ENCODE measurements around the gene ANXA2.
A peak's percentile ranks its signal among the peaks of the same experiment; 100 is the strongest.
"Not testable (repeated sequence)": the region's sequence is repeated elsewhere in the genome, so short reads cannot be mapped to it uniquely, and the experiment has no call there.

ANXA2 gene

DNA sequence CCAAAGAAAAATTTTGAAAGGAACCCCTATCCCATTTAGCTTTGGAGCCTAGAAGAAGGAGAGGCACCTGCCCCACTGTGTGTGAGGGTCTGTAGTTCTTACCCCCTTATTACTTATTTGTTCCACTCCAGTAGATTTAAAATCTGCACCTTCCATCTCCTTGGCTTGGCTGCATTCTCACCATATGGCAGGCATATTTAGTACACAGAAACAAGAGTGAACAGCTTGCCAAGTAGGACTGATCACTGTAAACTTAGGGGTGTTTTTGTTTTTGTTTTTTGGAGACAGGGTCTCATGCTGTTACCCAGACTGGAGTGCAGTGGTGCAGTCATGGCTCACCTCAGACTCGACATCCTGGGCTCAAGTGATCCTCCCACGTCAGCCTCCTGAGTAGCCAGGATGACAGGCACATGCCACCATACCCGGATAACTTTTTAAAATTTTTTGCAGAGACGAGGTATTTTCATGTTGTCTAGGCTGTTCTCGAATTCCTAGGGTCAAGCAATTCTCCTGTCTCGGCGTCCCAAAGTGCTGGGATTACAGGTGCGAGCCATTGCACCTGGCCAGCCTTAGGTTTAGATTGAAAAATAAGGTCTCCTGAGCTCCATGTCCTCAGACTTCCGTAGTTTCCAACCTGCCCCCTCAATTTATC is 14.1 kb upstream of the ANXA2 start:
- Histone ChIP-seq H3K9ac (ENCODE audit: low read depth in 1 of 2, low read length in 2 of 2) (no peak overlapping the region), H3K36me3 (ENCODE audit: control insufficient read depth in 1 of 2, insufficient read depth in 2 of 2, low read length in 2 of 2) (no peaks in the 10 kb centered on the region), H3K27me3 (ENCODE audit: control insufficient read depth in 1 of 2, insufficient read depth in 2 of 2, low read length in 2 of 2) (no peaks in the 10 kb centered on the region), H3K4me1 (ENCODE audit: control insufficient read depth in 1 of 2, insufficient read depth in 2 of 2, low read length in 2 of 2) (peaks cover 14 to 30% of the 10 kb centered on the region in 2 donors), H3K9me3 (ENCODE audit: control insufficient read depth in 1 of 2, low read length in 2 of 2) (no peaks in the 10 kb centered on the region), H3K27ac (ENCODE audit: low read depth, low read length) (no peak overlapping the region), H3K4me3 (ENCODE audit: low read depth in 1 of 2, low read length in 2 of 2) (no peak overlapping the region)

DNA sequence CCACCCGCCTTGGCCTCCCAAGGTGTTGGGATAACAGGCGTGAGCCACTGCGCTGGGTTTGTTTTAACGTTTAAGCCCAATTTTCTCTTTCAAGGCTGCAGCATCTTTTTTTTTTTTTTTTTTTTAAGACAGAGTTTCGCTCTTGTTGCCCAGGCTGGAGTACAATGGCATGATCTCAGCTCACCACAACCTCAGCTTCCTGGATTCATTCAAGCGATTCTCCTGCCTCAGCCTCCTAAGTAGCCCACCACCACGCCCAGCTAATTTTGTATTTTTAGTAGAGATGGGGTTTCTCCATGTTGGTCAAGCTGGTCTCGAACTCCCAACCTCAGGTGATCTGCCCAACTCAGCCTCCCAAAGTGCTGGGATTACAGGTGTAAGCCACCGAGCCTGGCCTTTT is 12.6 kb upstream of the ANXA2 start:
- peaks cover 14 to 30% of the 10 kb centered on the region in 2 donors for H3K4me1 ChIP-seq (ENCODE audit: control insufficient read depth in 1 of 2, insufficient read depth in 2 of 2, low read length in 2 of 2)
- H3K27ac ChIP-seq (ENCODE audit: low read depth, low read length) = not testable (repeated sequence)

DNA sequence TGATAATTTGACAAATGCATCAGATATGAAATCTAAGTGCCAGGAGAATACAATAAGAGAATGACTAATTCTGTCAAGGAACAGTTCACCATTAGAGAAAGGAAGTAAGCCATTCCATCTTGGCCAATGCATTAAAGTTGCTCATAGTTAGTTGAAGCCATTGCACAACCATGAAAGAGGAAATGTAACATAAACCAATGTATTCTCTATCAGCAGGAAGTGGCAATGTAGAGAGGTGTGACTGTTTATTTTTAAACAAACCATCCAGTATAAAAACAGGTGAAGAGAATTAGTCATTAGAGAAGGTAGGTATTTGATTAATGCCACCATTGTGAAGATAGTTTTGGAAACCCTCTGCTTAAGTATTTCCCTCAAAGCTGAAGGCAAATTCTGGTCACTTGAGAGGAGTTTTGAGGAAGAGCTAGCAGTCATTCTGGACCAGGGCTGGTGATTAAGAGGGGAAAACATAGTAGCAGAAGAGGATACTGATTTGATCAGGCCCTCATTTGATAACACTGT is 10.7 kb upstream of the ANXA2 start:
- H3K27me3 ChIP-seq (ENCODE audit: control insufficient read depth in 1 of 2, insufficient read depth in 2 of 2, low read length in 2 of 2) = no peaks in the 10 kb centered on the region
- no peak overlapping the region for H3K4me3 ChIP-seq (ENCODE audit: low read depth in 1 of 2, low read length in 2 of 2)
- H3K9me3 ChIP-seq (ENCODE audit: control insufficient read depth in 1 of 2, low read length in 2 of 2) = no peaks in the 10 kb centered on the region
- H3K27ac ChIP-seq (ENCODE audit: low read depth, low read length) = no peak overlapping the region
- peaks cover 14 to 29% of the 10 kb centered on the region in 2 donors for H3K4me1 ChIP-seq (ENCODE audit: control insufficient read depth in 1 of 2, insufficient read depth in 2 of 2, low read length in 2 of 2)
- H3K9ac ChIP-seq (ENCODE audit: low read depth in 1 of 2, low read length in 2 of 2) = no peak overlapping the region
- no peaks in the 10 kb centered on the region for H3K36me3 ChIP-seq (ENCODE audit: control insufficient read depth in 1 of 2, insufficient read depth in 2 of 2, low read length in 2 of 2)

More for the DNA sequence above, 12.6 kb upstream of the ANXA2 start:
- not testable (repeated sequence) for H3K27me3 ChIP-seq (ENCODE audit: control insufficient read depth in 1 of 2, insufficient read depth in 2 of 2, low read length in 2 of 2); H3K4me3 ChIP-seq (ENCODE audit: low read depth in 1 of 2, low read length in 2 of 2); H3K9me3 ChIP-seq (ENCODE audit: control insufficient read depth in 1 of 2, low read length in 2 of 2); H3K36me3 ChIP-seq (ENCODE audit: control insufficient read depth in 1 of 2, insufficient read depth in 2 of 2, low read length in 2 of 2); H3K9ac ChIP-seq (ENCODE audit: low read depth in 1 of 2, low read length in 2 of 2)

DNA sequence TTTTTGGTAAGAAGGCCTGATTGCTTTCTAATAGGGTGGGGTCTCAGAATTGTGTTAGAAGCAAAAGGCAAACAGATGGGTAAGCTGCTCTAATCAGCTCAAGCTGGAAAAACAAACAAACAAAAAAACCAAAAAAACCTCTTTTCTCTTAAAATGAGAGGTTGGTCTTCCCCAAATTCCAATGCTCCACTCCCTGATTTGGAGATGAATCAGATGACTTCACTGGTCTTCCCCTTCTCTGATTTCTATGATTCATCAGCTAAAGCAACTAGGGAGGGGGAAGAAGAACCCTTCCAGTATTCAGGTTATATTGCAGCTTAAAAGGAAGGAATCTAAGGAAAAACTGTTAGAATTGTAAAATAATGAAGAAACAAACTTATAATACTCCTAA is 9.6 kb upstream of the ANXA2 start:
- no peaks in the 10 kb centered on the region for H3K9me3 ChIP-seq (ENCODE audit: control insufficient read depth in 1 of 2, low read length in 2 of 2)
- H3K27ac ChIP-seq (ENCODE audit: low read depth, low read length) = no peak overlapping the region
- H3K4me3 ChIP-seq (ENCODE audit: low read depth in 1 of 2, low read length in 2 of 2) = no peak overlapping the region
- no peak overlapping the region for H3K9ac ChIP-seq (ENCODE audit: low read depth in 1 of 2, low read length in 2 of 2)
- no peaks in the 10 kb centered on the region for H3K27me3 ChIP-seq (ENCODE audit: control insufficient read depth in 1 of 2, insufficient read depth in 2 of 2, low read length in 2 of 2)
- H3K4me1 ChIP-seq (ENCODE audit: control insufficient read depth in 1 of 2, insufficient read depth in 2 of 2, low read length in 2 of 2) = peaks cover 25 to 33% of the 10 kb centered on the region in 2 donors
- no peaks in the 10 kb centered on the region for H3K36me3 ChIP-seq (ENCODE audit: control insufficient read depth in 1 of 2, insufficient read depth in 2 of 2, low read length in 2 of 2)

DNA sequence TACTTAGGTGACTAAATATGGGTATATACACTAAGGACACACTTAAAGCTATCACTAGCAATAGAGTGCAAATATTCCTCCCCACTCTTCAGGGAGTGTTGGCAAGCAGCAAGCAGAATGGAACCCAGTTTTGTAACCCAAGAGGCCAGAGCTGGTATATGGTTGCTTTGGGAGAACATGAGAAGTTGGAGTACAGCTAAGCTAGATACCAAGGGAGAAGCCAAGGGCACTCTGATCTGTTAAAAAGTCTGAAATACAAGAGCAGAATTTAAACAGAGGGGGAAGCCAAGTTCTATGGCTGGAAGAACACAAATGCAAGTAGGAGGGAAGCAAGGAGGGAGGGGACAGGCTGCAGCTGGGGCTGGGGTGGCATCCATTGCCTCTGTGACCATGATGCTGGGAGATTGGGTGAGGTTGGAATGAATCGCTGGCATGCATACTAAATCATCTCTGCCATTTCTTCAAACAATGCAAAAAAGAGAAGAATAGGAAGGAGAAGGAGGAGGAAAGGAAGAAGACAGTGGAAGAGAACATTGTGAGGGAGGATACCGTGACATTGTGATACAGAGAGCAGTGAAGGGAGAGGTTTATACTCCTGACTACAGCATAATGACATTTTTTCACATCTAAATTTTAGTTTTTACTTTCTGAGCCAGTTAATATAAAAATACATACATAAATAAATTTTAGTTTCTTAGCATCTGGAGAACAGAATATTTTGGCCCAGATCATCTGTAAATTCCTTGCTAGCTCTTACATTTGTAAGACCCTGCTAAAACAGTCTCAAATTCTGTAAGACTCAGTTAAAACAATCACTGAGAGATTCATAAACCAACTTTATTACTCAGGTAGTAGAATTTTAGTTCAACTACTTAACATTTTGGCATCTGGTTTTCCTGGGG is 9.0 kb upstream of the ANXA2 start:
- Histone ChIP-seq H3K27me3 (ENCODE audit: control insufficient read depth in 1 of 2, insufficient read depth in 2 of 2, low read length in 2 of 2) (no peaks in the 10 kb centered on the region), H3K9ac (ENCODE audit: low read depth in 1 of 2, low read length in 2 of 2) (no peak overlapping the region), H3K4me3 (ENCODE audit: low read depth in 1 of 2, low read length in 2 of 2) (no peak overlapping the region), H3K9me3 (ENCODE audit: control insufficient read depth in 1 of 2, low read length in 2 of 2) (no peaks in the 10 kb centered on the region), H3K36me3 (ENCODE audit: control insufficient read depth in 1 of 2, insufficient read depth in 2 of 2, low read length in 2 of 2) (no peaks in the 10 kb centered on the region), H3K4me1 (ENCODE audit: control insufficient read depth in 1 of 2, insufficient read depth in 2 of 2, low read length in 2 of 2) (peaks cover 27 to 35% of the 10 kb centered on the region in 2 donors), H3K27ac (ENCODE audit: low read depth, low read length) (no peak overlapping the region)

DNA sequence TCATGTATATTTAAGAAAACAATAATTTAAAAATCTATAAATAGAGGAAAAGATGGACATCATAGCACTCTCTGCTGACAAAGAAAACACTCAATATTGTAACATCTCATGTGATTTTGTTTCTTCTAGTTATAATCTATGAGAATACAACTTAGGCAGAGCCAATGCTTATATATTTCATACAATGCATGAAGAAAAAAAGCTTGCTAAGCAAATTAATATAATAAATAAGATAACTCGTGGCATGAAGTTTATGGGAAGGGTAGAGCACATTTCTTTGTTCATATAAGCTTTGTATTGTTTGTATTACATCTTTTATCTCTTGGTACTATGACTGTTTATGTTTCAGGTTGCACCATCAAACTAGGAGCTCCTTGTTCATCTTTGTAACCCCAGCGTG is 7.6 kb upstream of the ANXA2 start:
- H3K4me3 ChIP-seq (ENCODE audit: low read depth in 1 of 2, low read length in 2 of 2) = no peak overlapping the region
- H3K9ac ChIP-seq (ENCODE audit: low read depth in 1 of 2, low read length in 2 of 2) = no peak overlapping the region
- no peaks in the 10 kb centered on the region for H3K36me3 ChIP-seq (ENCODE audit: control insufficient read depth in 1 of 2, insufficient read depth in 2 of 2, low read length in 2 of 2)
- no peak overlapping the region for H3K27ac ChIP-seq (ENCODE audit: low read depth, low read length)
- H3K9me3 ChIP-seq (ENCODE audit: control insufficient read depth in 1 of 2, low read length in 2 of 2) = no peaks in the 10 kb centered on the region
- peaks cover 27 to 35% of the 10 kb centered on the region in 2 donors for H3K4me1 ChIP-seq (ENCODE audit: control insufficient read depth in 1 of 2, insufficient read depth in 2 of 2, low read length in 2 of 2)
- no peaks in the 10 kb centered on the region for H3K27me3 ChIP-seq (ENCODE audit: control insufficient read depth in 1 of 2, insufficient read depth in 2 of 2, low read length in 2 of 2)

DNA sequence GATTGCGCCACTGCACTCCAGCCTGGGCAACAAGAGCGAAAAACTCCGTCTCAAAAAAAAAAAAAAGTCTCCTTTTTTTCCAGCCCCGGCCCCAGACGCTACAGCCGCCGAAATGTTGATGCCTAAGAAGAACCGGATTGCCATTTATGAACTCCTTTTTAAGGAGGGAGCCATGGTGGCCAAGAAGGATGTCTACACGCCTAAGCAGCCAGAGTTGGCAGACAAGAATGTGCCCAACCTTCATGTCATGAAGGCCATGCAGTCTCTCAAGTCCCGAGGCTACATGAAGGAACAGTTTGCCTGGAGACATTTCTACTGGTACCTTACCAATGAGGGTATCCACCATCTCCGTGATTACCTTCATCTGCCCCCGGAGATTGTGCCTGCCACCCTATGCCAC is 6.6 kb upstream of the ANXA2 start:
- H3K4me3 ChIP-seq (ENCODE audit: low read depth in 1 of 2, low read length in 2 of 2); H3K9me3 ChIP-seq (ENCODE audit: control insufficient read depth in 1 of 2, low read length in 2 of 2); H3K36me3 ChIP-seq (ENCODE audit: control insufficient read depth in 1 of 2, insufficient read depth in 2 of 2, low read length in 2 of 2); H3K27ac ChIP-seq (ENCODE audit: low read depth, low read length); H3K27me3 ChIP-seq (ENCODE audit: control insufficient read depth in 1 of 2, insufficient read depth in 2 of 2, low read length in 2 of 2); H3K9ac ChIP-seq (ENCODE audit: low read depth in 1 of 2, low read length in 2 of 2): not testable (repeated sequence)
- H3K4me1 ChIP-seq (ENCODE audit: control insufficient read depth in 1 of 2, insufficient read depth in 2 of 2, low read length in 2 of 2) = peaks cover 28 to 35% of the 10 kb centered on the region in 2 donors

DNA sequence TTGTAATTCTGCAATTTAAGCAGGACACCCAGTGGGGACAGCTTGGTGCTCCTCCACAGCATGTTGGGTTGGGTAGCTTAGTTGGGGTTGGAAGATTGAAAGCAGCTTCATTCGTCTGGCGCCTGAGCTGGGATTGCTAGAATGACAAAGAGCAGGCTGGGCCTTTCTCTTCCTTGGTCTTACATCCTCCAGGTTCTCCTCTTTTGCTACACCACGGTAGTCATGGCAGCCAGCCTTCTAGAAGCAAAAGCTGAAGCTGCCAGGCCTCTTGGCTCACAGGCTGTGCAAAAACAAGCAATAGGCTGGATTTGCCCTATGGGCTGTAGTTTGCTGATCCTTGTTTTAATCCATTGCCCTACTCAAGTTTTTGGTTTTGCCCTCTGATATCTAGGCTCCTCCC is 3.2 kb upstream of the ANXA2 start:
- Histone ChIP-seq H3K4me1 (ENCODE audit: control insufficient read depth in 1 of 2, insufficient read depth in 2 of 2, low read length in 2 of 2) (peaks cover 21 to 35% of the 10 kb centered on the region in 2 donors), H3K9me3 (ENCODE audit: control insufficient read depth in 1 of 2, low read length in 2 of 2) (no peaks in the 10 kb centered on the region), H3K4me3 (ENCODE audit: low read depth in 1 of 2, low read length in 2 of 2) (no peak overlapping the region), H3K9ac (ENCODE audit: low read depth in 1 of 2, low read length in 2 of 2) (no peak overlapping the region), H3K36me3 (ENCODE audit: control insufficient read depth in 1 of 2, insufficient read depth in 2 of 2, low read length in 2 of 2) (peaks cover 3% of the 10 kb centered on the region in 2 donors), H3K27ac (ENCODE audit: low read depth, low read length) (no peak overlapping the region), H3K27me3 (ENCODE audit: control insufficient read depth in 1 of 2, insufficient read depth in 2 of 2, low read length in 2 of 2) (no peaks in the 10 kb centered on the region)

DNA sequence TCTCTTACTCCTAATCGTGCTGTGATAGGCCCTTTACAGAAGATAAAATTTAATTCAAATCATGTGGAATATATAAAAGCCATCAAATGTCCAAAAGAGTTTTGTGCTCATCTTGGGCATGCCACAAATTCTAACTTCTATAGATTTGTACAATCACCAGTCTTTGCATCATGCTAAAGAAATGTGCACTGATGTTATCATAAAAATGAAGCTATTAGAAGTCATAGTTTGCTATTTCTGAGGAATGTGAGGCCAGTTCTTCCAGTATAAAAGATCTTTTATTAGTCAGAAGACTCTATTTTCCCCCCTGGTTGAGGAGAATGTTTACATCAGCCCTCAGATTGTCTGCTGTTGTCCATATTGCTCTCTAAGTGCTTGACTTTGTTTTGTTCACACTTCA is 2.1 kb upstream of the ANXA2 start:
- Histone ChIP-seq H3K27me3 (ENCODE audit: control insufficient read depth in 1 of 2, insufficient read depth in 2 of 2, low read length in 2 of 2) (no peaks in the 10 kb centered on the region), H3K9me3 (ENCODE audit: control insufficient read depth in 1 of 2, low read length in 2 of 2) (no peaks in the 10 kb centered on the region), H3K36me3 (ENCODE audit: control insufficient read depth in 1 of 2, insufficient read depth in 2 of 2, low read length in 2 of 2) (peaks cover 9 to 11% of the 10 kb centered on the region in 2 donors), H3K4me3 (ENCODE audit: low read depth in 1 of 2, low read length in 2 of 2) (no peak overlapping the region), H3K4me1 (ENCODE audit: control insufficient read depth in 1 of 2, insufficient read depth in 2 of 2, low read length in 2 of 2) (peaks cover 30 to 45% of the 10 kb centered on the region in 2 donors), H3K9ac (ENCODE audit: low read depth in 1 of 2, low read length in 2 of 2) (no peak overlapping the region), H3K27ac (ENCODE audit: low read depth, low read length) (no peak overlapping the region)

DNA sequence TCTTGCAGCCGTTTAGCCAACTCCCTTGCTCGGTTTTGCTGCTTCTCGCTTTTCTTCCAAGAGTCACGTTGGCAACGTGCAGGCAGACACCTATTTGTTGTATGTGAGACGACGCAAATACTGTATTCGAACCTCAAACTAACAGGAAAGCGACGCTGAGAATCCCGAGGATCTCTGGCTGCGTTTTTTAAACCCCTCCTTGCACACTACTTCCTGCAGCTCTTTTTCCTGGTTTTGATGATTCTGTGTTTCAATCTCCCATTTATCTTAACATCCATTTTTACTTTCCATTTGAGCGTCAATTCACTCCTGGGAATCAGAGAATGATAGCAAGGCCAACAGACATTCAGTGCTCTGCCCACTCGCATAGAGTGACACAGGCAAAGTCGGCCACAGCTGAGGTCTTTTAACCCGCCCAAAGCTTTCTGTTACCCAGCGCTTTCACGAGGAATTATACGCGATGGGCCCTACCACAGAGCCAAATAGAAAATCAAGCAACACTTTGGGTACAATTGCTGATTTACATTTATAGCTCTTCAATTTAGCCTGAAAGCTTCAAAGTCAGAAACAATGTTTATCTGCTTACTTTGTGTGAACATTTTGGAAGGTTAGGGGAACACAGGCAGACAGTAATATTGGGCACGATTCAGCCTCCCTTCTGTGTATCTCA is 1.6 kb upstream of the ANXA2 start:
- Histone ChIP-seq H3K9me3 (ENCODE audit: control insufficient read depth in 1 of 2, low read length in 2 of 2) (no peaks in the 10 kb centered on the region), H3K4me3 (ENCODE audit: low read depth in 1 of 2, low read length in 2 of 2) (peak overlapping the region; percentile 67), H3K9ac (ENCODE audit: low read depth in 1 of 2, low read length in 2 of 2) (peak overlapping the region; percentile 60 to 75), H3K27me3 (ENCODE audit: control insufficient read depth in 1 of 2, insufficient read depth in 2 of 2, low read length in 2 of 2) (no peaks in the 10 kb centered on the region), H3K27ac (ENCODE audit: low read depth, low read length) (no peak overlapping the region), H3K4me1 (ENCODE audit: control insufficient read depth in 1 of 2, insufficient read depth in 2 of 2, low read length in 2 of 2) (peaks cover 36 to 51% of the 10 kb centered on the region in 2 donors), H3K36me3 (ENCODE audit: control insufficient read depth in 1 of 2, insufficient read depth in 2 of 2, low read length in 2 of 2) (peaks cover 9 to 11% of the 10 kb centered on the region in 2 donors)
